NCI-H187 (cell line): ENCODE data around the gene ASTN2.

Experiments
- DNase-seq, 2 experiments: peaks; one replicate each; lab custom pipeline; 2025; lab: John Stamatoyannopoulos, UW

The ASTN2 gene

GRCh38 chr9:116520218-116520617 is 894.6 kb downstream of the ASTN2 start:
- DNase-seq = no peak

GRCh38 chr9:116516456-116516855 is 898.4 kb downstream of the ASTN2 start:
- DNase-seq = no peak

- DNase-seq = no peak
Measured at GRCh38 chr9:116515541-116515940, 899.3 kb downstream of the ASTN2 start.

- DNase-seq = no peak
Measured at GRCh38 chr9:116506685-116507084, 908.2 kb downstream of the ASTN2 start.

GRCh38 chr9:116504893-116505480 is 909.9 kb downstream of the ASTN2 start:
- DNase-seq = no peak

GRCh38 chr9:116504081-116504480 is 910.8 kb downstream of the ASTN2 start:
- no peak for DNase-seq

- no peak for DNase-seq
Measured at GRCh38 chr9:116502746-116503145, 912.1 kb downstream of the ASTN2 start.

- DNase-seq = no peak
Measured at GRCh38 chr9:116501871-116502270, 913.0 kb downstream of the ASTN2 start.

GRCh38 chr9:116499986-116500871 is 914.6 kb downstream of the ASTN2 start:
- DNase-seq = no peak

- DNase-seq = no peak
Measured at GRCh38 chr9:116499434-116499833, 915.4 kb downstream of the ASTN2 start.

GRCh38 chr9:116497095-116497890 is 917.6 kb downstream of the ASTN2 start:
- DNase-seq = no peak

- DNase-seq = no peak
Measured at GRCh38 chr9:116496167-116496566, 918.7 kb downstream of the ASTN2 start.

GRCh38 chr9:116495725-116496124 is 919.1 kb downstream of the ASTN2 start:
- DNase-seq = no peak

- no peak for DNase-seq
Measured at GRCh38 chr9:116494815-116495634, 919.8 kb downstream of the ASTN2 start.

GRCh38 chr9:116493183-116493860 is 921.5 kb downstream of the ASTN2 start:
- no peak for DNase-seq

GRCh38 chr9:116491659-116492058 is 923.2 kb downstream of the ASTN2 start:
- no peak for DNase-seq

GRCh38 chr9:116491219-116491618 is 923.6 kb downstream of the ASTN2 start:
- no peak for DNase-seq

- no peak for DNase-seq
Measured at GRCh38 chr9:116490321-116490720, 924.5 kb downstream of the ASTN2 start.

GRCh38 chr9:116488373-116488772 is 926.5 kb downstream of the ASTN2 start:
- no peak for DNase-seq

GRCh38 chr9:116484492-116485061 is 930.3 kb downstream of the ASTN2 start:
- no peak for DNase-seq
